ENCODE data around the gene DMXL1.

DNA sequence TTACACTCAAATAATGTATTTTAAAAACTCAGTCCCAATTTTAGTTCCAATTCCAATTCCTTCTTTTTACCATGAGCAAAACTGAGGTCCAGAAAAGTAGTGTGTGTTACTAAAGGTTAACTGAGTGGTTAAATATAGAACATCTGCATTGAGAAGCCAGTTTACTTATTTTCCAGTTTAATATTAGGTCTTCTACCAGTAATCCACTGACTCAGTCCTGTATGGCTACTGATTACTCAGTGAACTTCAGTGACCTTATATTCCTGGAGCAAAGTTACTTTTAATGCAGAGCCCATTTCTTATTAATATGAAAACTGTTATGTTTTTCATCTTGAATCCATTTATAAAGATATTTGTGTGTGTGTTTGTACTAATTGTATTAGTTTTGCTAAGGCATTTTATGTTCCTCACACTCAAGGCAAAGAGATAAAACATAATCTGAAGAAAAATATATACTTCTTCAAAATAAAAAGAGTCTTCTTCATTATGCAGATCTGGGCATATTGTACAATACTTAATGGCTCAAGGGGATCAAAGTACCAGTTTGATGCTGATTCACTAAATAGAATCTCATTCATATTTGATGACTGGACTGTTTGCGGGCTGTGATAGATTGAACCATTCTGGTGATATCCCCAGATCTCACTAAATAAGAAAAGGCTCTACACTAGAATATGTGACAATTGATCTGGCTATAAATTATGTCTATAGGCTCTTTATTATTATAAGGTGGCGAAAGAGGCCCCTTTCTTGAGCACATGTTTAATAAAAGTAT, 60.8 kb downstream of the DMXL1 start:
- TF ChIP-seq CTCF (IDR thresholded peaks at IDR 0.05; ENCODE audit: low read length) (no peak), EZH2 (optimal IDR thresholded peaks at IDR 0.05; ENCODE audit: low read depth, low read length) (no peak), EZH2phosphoT487 (IDR thresholded peaks at IDR 0.05; ENCODE audit: low read length) (no peak)
